Measurements from ENCODE around the gene ICA1L.

ICA1L gene

GRCh38 chr2:202763916-202764315, 107.7 kb downstream of the ICA1L start:
- H3K4me3 ChIP-seq (ENCODE audit: low read depth, low read length), result no peak overlapping the region
- TF ChIP-seq CTCF (IDR thresholded peaks at IDR 0.05; ENCODE audit: low read depth, low read length), result no peak

GRCh38 chr2:202762556-202762955, 109.0 kb downstream of the ICA1L start:
- TF ChIP-seq CTCF (IDR thresholded peaks at IDR 0.05; ENCODE audit: low read depth, low read length), result no peak
- H3K4me3 ChIP-seq (ENCODE audit: low read depth, low read length), result no peak overlapping the region

- TF ChIP-seq CTCF (IDR thresholded peaks at IDR 0.05; ENCODE audit: low read depth, low read length), result no peak
- no peak overlapping the region for H3K4me3 ChIP-seq (ENCODE audit: low read depth, low read length)
These were observed 110.7 kb downstream of the ICA1L start for GRCh38 chr2:202760848-202761247.

GRCh38 chr2:202758604-202759003, 113.0 kb downstream of the ICA1L start:
- no peak for TF ChIP-seq CTCF (IDR thresholded peaks at IDR 0.05; ENCODE audit: low read depth, low read length)
- no peak overlapping the region for H3K4me3 ChIP-seq (ENCODE audit: low read depth, low read length)

- TF ChIP-seq CTCF (IDR thresholded peaks at IDR 0.05; ENCODE audit: low read depth, low read length), result no peak
- H3K4me3 ChIP-seq (ENCODE audit: low read depth, low read length), result no peak overlapping the region
These were observed 113.4 kb downstream of the ICA1L start for GRCh38 chr2:202758128-202758527.

GRCh38 chr2:202757339-202757738, 114.2 kb downstream of the ICA1L start:
- H3K4me3 ChIP-seq (ENCODE audit: low read depth, low read length), result no peak overlapping the region
- TF ChIP-seq CTCF (IDR thresholded peaks at IDR 0.05; ENCODE audit: low read depth, low read length), result no peak

- TF ChIP-seq CTCF (IDR thresholded peaks at IDR 0.05; ENCODE audit: low read depth, low read length), result no peak
- H3K4me3 ChIP-seq (ENCODE audit: low read depth, low read length), result no peak overlapping the region
These were observed 115.0 kb downstream of the ICA1L start for GRCh38 chr2:202756598-202756997.
